GM18858 (cell line): ENCODE data around the gene SELENOH.

Source experiments
- ATAC-seq: cut with Tn5 transposase; IDR thresholded peaks from one replicate; pipeline ENCODE4 v1.9.1; 2021; ENCODE audit not compliant: unreplicated experiment

Gene SELENOH

DNA sequence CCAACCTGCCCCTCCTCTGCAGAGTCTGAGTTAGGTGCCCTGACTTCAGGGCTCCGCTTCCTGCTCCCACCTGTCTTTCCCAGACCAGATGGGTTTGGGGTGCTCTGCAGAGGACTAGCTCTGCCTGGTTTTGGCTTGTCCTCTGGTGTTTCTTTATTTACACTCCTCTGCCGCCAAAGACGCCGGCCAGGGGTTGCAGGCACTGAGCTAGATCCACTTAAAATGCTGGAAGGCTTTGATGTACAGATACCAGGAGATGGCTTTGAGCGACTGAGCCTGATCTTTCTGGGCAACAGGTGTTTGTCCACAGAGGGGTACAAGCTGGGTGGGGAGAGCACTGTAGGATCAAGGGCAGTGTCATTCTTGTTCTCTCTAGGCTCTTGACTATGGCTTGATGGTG lies 3.9 kb downstream of the SELENOH start:
- no peak for ATAC-seq

DNA sequence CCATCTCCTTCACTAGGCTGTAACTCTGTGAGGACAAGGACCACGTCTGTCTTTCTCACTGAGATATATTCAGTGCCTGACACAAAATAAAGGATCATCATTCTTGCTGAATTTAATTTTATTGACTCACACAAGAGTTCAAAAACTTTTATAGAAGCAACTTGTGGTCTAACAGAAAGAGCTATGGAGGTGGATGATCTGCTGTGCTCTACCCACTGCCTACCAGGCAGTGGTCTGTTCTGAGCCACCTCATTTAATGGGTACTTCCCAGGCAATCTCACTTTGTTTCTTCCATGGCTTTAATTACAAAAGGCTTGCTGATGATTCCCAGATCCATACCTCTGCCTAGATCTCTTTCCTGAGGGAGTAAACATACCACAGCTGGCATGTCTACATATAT lies 5.6 kb downstream of the SELENOH start:
- no peak for ATAC-seq

DNA sequence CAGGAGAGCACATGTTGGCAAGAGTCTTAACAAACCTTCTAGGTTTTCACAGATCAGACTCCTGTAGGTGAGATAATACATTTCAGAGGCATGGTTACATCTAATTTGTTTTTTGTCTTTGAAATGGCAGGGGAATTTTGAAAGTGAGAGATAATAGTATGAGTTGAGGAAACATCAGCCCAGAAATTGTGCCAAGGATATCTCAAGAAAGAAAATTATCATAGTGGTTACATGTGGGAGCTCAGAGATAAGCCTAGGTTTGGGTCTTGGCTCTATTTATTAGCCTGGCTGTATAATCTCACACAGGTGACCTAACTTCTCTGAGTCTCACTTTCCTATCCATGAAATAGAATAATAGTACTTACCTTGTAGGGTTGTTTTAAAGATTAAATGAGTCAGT lies 9.9 kb downstream of the SELENOH start:
- no peak for ATAC-seq

DNA sequence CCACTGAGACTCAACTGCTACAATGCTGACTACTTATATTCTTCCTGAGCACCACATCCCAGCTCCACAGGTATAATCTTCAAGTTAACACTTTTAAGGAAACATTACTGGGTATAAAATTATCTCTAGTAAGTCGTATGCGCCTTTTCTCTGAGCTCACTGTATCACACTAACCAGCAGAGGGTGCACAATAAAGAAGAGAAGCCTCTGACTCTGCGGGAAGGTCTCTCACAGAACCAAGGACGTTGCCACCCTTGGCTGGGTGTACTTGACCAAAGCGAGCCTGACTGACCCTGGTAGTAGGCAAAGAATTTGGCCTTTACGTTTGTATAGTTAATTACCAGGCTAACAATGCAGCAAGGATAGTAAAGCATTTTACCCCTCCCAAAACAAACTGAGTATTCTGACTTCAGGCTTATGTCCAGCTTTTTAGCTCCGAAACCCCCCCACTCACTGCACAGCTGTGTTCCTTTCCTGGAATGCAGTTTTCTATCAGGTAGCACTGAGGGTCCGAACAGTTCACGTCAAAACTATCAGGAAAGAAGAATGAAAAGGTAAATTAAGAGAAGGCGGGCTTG lies 10.5 kb downstream of the SELENOH start, which contains the start of gene BTBD18:
BTBD18 (minus strand) TSS at position 144 of the 578 bp plus-strand sequence. CDS start 631 bp downstream, outside the sequence.
- ATAC-seq: no peak

DNA sequence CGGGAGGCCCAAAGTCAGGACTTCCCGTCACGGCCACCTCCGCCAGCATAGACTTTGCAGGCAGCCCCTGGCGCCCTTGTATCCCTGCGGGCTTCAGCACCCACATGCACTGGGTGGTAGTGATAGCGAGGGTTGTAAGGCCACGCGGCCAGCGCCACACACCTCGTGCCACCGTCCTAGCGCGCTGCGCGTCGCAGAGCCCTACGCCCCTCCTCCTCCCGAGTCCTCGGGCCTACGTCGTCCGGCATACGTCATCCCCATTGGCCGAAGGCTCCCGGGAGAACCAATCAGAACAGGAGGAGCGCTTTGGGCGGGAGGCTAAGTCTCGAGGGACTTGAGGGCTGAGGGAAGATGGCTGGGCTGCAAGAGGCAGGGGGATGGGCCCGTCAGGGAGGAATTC lies 11.7 kb downstream of the SELENOH start:
- no peak for ATAC-seq

DNA sequence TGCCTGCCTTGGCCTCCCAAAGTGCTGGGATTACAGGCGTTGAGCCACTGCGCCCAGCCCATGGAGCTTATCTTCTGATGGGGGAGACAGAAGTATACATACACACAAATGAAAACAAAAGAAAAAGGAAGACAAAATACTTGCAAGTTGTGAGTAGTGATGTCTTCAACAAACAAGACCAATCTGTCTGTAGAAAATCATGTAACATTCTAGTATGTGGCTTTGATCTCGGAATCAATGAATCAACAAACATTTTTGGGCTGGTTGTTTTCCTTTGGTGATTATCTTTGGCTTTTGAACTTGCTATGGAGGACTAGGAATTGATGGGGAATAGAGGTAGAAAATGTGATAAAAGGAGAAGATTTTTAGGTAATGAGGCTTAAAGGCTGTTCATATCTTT lies 16.9 kb downstream of the SELENOH start:
- ATAC-seq: no peak

DNA sequence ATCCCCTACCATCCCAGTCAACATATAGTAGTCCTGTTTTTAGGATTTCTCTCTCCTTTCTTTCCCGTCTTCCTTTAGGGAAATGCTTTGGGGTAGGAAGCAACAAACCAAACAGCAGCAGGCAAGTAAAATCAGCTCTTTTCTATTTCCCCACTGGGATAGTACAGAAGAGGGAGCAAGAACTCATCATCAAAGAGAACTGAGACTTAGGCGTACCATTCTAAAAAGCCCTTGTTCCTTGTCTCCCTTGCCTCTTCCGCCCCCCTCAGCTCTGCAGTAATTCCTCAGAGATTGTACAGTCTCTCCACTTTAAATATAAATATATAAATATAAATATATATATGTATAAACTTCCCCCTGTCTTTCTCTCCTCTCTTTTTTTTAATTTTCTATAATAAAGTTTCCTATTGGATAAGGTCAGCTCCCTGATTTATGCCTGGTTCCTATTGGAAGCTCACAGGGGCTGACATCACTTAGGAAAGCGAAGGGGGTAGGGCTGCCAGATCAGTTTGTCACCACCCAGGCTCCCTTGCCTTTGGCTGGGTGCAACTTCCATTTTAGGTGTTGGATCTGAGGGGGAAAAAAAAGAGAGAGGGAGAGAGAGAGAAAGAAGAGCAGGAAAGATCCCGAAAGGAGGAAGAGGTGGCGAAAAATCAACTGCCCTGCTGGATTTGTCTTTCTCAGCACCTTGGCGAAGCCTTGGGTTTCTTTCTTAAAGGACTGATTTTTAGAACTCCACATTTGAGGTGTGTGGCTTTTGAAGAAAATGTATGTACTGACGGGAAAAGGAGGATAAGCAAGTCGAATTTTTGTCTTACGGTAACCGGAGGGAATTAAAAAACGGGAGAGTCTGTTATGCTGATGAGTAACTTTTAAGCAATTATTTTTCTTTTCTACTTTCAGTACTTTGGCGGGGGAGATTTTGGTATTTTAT lies 20.3 kb downstream of the SELENOH start, which contains the start of gene CTNND1:
CTNND1 (plus strand) TSS at position 502 of the 934 bp plus-strand sequence. CDS start 29,677 bp downstream, outside the sequence.
- ATAC-seq: peak; percentile 82

DNA sequence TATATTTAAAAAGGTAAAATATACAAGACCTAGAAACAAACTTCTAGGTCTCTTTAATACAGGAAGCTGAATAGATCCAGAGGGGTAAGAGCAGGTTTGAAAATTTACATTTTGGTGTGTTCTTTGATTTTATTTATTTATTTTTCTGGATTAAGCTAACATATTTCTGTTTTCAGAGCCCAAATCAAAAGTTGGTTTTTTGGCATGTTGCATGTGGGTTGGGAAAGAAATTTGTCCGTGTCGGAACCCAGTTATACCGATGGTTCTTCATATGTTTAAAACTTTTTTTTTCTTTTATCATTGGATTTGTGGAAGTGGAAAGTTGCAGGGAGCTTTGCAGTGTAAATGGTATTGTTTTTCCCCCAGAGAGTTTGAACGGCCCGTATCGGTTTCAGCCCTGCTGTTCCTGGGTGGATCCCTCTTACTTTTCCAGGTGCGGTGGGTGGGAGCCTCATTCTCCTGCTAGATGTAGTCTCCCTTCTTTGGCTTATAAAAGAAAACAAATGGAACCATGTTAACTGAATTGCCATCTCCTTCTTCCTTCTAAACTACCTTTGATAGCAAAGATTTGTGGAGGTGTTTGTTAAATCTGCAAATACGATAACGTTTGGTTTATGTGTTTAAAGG lies 21.1 kb downstream of the SELENOH start:
- no peak for ATAC-seq

DNA sequence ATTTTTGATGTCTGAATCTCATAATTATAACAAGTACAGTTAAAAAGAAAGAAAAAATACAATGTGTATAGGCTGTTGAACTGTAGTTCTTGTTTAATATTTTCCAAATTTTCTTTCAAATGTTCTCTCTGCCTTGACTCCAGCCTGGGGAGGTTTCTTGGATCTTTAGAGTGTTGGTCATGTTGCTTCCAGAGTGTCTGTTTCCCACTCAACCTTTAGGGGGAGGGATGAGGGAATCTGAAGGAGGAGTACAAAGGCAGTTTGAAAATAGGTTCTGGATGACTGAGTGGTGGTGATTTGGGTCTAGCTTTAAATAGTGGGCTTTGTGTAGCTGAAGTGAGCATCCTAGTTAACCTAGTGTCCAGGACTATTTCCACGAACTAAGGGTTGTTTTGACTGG lies 22.3 kb downstream of the SELENOH start:
- no peak for ATAC-seq

DNA sequence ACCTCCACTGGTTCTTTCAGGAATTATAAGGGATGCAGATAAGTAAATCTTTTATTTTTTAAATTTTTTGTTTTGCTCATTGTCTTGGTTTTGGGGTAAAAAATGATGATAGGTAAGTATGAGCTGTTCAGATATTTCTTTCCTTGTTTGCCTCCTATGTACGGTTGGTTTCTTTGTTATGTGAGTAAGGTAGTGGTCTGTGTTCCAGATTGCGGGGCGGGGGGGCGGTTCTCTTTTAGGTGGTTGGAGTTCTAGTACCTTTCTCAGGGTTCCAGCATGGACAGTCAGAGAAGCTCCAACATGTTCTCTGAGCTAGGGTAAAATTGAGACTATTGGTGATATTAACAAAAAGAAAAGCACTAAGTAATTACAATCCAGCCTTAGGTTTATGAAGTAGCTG lies 22.7 kb downstream of the SELENOH start:
- no peak for ATAC-seq

DNA sequence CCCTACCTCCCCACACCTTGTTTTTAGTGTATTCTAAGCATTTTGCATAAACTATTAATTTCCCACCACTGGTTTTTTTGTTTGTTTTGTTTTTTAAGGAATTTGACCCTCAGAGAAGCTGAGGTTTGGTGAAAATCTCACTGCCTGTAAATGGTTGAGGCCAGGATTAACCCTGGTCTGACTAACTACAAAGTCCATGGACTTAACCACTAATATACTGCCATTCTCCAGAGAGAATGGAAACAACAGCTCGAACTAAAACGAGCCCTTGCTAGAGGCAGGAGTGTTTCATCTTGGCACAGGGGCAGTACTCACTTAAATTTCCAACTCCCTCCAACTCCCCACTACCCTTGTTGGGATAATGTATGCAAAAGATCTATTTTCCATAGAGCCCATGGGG lies 23.3 kb downstream of the SELENOH start:
- ATAC-seq: no peak

DNA sequence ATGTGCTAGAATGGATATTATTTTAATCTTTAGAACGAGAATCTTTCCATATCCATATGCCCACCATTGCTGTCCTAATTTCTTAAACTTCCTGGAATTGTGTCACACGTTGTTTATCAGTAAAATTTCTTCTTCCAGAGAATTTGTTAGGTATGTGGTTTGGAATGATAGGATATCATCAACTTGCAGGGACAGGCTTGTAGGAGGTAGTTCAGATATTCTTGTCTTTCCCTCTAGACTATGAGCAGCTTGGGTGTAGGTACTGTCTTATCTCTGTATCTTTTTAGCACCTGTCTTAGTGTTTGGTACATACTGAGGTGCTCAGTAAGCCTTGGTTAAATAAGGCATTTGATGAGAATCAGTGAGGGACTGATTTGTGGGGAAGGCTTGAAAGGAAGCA lies 23.7 kb downstream of the SELENOH start:
- no peak for ATAC-seq

DNA sequence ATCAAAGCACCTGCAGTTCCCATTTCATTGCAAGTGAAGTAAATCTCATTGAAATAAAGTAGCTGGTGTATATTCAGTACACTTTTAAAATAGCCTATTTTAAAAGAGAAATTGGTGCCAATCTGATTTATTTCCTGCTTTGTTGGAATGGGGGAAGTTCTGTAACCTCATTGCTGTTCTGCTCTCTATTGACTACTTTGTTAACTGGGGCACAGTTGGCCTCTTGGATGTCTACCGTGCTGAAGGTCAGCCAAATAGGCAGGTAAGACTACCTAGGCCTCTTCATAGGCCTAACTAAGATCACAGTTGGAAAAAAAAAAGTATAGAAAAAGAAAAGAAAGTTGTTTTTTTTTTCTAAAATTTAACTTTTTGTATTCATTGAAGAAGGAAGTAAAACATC lies 29.5 kb downstream of the SELENOH start:
- no peak for ATAC-seq

DNA sequence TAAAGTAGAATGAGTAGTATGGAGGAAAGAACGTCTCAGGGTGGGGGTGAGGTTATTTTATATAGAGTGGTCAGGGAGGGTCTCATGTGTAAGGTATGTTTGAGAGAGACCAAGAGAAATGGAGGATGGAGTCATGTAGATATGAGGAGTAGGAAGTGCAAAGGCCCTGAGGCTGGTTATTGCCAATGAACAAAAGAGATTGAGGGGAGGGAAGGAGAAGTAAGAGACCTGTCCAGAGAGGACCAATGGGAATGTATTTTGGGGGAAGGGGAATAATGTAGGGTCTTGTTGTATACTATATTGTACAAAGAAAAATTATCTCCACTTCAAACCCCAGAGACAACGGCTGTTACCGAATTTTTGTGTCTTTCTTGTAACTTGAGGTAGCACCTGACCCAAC lies 30.1 kb downstream of the SELENOH start:
- ATAC-seq: no peak

DNA sequence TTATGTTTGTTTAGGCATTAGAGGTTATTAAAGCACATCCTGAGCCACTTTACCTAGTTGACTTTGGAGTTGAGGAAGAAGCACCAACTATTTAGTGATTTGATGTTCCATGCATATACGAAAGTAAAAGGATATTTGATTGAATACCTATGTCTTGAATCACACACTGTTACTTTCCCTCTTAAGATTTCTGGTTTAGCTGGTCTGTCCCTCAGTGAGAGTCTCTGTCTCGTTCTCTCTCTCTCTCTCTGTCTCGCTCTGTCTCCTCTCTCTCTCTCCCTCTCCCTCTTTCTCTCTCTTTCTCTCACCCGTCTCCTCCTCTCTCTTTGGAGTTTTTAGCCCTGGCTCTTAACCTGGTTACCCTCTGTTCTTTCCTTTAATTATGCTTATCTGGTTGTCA lies 31.3 kb downstream of the SELENOH start:
- ATAC-seq: no peak

DNA sequence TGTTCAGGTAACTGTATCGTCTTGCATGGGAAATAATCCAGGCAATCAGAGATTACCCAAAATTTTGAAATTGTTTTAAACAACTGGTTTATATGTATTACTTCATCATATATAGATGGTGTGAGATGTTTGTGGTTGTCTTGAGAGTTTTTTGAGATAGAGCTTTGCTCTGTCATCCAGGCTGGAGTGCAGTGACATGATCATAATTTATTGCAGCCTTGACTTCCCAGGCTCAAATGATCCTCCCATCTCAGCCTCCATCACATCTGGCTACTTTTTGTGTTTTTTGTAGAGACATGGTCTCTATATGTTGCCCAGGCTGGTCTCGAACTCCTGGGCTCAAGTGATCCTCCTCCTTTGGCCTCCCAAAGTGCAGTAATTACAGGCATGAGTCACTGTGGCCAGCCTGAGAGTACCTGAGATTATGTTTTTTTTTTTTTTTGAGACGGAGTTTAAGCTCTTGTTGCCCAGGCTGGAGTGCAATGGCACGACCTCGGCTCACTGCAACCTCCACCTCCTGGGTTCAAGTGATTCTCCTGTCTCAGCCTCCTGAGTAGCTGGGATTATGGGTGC lies 31.8 kb downstream of the SELENOH start:
- no peak for ATAC-seq

DNA sequence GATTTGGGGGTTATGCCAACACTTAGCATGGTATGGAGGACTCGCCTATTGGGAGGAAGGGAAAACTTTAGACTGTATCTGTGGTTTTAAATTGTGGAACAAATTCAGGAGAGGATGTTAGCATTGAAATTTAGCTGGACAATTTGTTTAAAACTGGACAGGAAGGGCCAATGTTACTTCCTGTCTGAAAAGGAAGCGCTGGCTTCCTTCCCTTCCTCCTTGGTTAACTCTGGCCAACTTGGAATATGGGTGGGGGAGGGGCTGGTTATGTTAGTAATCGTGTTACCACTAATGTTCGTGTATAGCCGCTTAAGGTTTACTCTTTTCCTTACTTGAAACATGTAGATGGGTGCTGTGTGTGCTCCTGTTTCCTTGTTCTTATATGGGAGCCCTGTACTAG lies 34.2 kb downstream of the SELENOH start:
- no peak for ATAC-seq

DNA sequence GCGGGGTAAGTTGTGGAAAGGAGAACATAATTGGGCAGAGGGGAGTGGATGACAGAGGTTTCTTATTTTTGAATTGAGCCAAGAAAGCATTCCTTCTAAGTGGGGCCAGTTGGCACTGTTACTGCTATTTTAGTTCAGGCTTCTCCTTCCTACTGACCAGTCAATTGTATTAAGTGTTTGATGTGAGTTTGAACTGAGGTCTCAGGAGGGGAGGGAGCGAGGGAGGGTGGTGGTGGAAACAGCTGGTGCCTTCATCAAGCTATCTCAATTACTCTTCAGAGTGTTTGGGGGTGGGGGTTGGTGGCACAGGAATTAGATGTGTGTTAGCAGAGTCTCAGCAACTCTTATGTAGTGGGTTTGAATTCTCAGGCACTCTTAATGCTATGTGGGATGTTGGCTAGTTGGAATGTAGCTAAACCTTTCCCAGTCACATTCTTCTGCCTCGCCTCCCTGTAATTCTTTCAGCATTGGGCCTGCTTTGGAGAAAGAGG lies 34.8 kb downstream of the SELENOH start:
- ATAC-seq: no peak

DNA sequence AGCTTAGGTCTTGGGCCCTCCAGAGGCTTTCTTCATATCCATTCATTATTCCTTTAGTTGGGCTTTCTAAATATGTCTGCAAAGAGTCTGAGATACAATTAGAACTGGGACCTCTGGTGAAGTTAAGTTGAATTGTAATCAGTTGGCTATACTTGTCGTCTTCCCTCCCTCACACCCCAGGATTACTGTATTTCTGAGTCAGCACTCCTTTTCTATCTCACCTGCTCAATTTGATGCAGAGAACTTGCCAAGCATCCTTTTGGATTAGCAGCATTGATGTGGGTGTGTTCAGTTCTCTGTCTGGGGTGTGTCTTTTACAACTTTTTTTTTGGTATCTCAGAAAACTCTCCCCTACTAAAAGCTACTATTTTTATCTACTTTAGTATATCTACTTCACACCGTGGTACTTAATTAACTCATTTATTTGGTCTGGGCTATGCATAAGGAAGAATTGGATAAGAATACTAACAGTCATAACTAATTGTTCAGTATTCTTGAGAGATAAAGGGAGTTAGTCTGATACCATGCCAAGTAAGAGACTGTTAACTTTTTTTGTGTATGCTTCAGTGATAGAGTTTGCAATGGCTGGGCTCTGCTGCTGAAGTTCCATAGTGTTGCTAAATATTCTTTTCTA lies 35.4 kb downstream of the SELENOH start:
- no peak for ATAC-seq

DNA sequence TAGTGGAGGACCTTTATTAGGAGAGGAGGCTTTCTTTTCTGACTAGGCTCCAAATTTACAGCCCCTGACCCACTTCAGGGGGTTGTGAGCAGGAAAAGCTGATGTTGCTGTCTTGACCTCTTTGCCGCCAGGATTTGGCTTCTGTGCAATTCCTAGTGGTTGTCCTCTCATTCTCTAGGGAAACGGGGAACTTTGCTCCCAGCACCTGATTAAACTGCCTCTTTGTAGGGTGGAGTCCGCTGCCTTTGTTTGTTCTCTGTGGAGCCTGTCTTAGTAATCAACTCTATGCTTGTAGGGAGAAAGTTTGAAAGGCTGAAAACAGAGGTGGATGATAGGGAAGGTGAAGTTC lies 36.7 kb downstream of the SELENOH start:
- no peak for ATAC-seq
